CD4-positive, alpha-beta T cell treated with Interleukin-15 for 1 hour (primary cell): ENCODE measurements around the gene PLIN5.

ENCODE experiments used
- DNase-seq: peaks from one replicate; pipeline ENCODE4 v3.0.0-alpha.2; 2020

PLIN5 gene

GRCh38 chr19:4477034-4477801 lies 57.8 kb downstream of the PLIN5 start:
- DNase-seq = no peak

DNA sequence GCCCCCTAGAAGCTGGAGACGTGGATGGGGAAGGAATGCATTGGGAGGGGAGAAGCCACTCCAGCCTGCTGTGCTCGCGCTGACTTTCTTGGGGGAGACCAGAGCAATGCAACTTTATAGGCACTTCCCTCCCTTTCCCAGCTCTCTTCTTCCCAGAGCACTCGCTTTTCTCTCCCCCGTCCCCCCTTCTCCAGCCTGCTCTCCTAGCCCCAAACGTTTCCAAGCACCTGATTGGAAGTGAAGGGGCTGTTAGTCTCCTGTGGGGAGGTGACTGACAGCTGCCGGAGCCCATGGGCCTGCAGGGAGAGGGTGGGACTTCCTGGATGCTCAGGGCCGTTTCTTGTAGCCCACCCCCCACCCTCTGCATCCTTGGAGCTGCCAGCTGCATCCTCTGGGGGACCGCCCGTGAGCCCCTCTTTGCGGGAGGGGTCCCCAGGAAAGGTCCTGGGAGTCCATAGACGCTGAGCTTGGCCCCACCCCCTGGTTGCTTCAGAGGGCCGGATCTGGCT lies 60.5 kb downstream of the PLIN5 start:
- no peak for DNase-seq

- no peak for DNase-seq
Observed at GRCh38 chr19:4473763-4474513, 61.1 kb downstream of the PLIN5 start.

GRCh38 chr19:4473011-4473762 lies 61.8 kb downstream of the PLIN5 start:
- no peak for DNase-seq
